ENCODE measurements around the gene CPVL.

- TF ChIP-seq CTCF (conservative IDR thresholded peaks at IDR 0.05 in 1 of 2, IDR thresholded peaks at IDR 0.05 in 1 of 2; ENCODE audit: low read depth in 1 of 2, low read length in 2 of 2) (no peak), EZH2 (IDR thresholded peaks at IDR 0.05; ENCODE audit: low read length, missing control alignments) (no peak)
Observed at GRCh38 chr7:29190349-29191045, 44.2 kb upstream of the CPVL start.

Data from fibroblast of lung (primary cell).